GM10266 (cell line): Measurements from ENCODE around the gene KATNAL1.

Experiments
- DNase-seq: peaks from one replicate; pipeline ENCODE4 v3.0.0; 2012; ENCODE audit errors: extremely low spot score
- TF ChIP-seq, protein P1 (sequence below): IDR thresholded peaks from 2 replicates; pipeline ENCODE4 v1.5.1; 2012; ENCODE audit warnings: mild to moderate bottlenecking, low read depth; ENCODE audit not compliant: control insufficient read depth, insufficient read depth; ENCODE audit errors: missing control alignments

KATNAL1 gene

DNA sequence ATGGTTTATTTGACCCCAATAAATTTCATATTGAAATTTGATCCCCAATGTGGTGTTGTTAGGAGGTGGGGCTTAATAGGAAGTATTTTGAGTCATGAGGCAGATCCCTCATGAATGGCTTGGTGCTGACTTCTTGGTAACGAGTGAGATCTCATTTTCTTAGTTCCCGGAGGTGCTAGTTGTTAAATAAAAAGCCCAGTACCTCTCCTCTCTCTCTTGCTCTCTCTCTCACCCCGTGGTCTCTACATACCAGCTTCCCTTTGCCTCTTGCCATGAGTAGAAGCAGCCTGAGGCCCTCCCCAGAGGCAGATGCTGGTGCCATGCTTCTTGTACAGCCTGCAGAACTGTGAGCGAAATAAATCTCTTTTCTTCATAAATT, 39.4 kb upstream of the KATNAL1 start:
- TF ChIP-seq, protein P1, sequence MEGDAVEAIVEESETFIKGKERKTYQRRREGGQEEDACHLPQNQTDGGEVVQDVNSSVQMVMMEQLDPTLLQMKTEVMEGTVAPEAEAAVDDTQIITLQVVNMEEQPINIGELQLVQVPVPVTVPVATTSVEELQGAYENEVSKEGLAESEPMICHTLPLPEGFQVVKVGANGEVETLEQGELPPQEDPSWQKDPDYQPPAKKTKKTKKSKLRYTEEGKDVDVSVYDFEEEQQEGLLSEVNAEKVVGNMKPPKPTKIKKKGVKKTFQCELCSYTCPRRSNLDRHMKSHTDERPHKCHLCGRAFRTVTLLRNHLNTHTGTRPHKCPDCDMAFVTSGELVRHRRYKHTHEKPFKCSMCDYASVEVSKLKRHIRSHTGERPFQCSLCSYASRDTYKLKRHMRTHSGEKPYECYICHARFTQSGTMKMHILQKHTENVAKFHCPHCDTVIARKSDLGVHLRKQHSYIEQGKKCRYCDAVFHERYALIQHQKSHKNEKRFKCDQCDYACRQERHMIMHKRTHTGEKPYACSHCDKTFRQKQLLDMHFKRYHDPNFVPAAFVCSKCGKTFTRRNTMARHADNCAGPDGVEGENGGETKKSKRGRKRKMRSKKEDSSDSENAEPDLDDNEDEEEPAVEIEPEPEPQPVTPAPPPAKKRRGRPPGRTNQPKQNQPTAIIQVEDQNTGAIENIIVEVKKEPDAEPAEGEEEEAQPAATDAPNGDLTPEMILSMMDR: no peak
- no peak for DNase-seq

DNA sequence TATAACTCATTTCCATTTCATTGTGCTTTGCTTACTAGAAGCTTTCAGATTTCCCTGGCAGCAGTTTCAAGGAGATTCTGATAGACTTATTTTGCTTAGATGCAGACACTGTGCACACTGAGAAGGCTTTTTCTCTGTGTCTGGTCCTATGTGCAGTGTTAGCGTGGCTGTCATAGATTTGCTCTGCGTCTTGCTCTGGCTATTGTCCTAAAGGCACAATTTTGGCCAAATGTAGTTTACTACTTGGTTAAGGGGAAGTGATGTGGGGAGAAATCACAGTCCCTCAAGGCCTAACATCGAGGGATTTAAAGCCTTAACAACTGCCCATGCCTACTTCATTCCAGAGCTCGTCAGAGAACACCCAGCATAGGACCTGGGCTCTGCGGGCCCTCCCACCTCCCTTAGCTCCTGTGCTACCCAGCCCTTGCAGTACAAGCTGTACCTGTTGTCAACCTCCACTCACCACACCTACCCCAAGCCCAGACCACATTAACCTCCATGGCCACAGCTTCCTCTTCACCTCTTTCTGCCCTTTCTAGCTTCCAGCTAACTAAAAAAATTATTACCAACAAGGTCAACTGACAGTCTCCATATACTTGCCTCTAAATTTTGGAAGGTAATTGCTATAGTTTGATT, 38.9 kb upstream of the KATNAL1 start:
- no peak for DNase-seq

DNA sequence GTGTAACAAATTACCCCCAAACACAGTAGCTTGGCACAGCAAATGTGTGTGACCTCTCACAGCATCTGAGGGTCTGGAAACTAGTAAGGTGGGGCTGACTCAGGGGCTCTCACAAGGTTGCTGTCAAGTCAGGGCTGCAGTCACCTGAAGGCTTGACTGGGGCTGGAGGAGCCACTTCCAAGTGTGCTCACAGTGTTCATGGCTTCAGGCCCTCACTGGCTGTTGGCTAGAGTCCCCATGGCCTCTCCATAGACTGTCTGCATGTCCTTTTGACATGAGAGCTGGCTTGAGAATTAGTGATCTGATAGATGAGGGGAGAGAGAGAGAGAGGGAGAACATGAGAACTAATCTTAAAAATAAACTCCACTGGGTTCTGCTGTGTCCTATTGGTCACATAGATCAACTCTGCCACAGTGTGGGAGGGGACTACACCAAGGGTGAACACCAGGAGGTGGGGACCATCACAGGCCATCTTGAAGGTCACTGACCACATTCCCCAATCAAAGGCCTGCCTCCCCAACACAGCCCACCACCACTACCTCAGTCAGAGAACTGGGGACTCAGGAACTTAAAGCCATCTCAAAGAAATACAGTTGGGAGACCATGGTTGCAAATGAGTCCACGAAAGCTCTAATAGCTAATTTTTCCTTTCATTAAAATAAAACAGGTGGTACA, 38.2 kb upstream of the KATNAL1 start:
- TF ChIP-seq, protein P1: no peak
- DNase-seq: no peak

More for the DNA sequence above, 38.9 kb upstream of the KATNAL1 start:
- TF ChIP-seq, protein P1: no peak

DNA sequence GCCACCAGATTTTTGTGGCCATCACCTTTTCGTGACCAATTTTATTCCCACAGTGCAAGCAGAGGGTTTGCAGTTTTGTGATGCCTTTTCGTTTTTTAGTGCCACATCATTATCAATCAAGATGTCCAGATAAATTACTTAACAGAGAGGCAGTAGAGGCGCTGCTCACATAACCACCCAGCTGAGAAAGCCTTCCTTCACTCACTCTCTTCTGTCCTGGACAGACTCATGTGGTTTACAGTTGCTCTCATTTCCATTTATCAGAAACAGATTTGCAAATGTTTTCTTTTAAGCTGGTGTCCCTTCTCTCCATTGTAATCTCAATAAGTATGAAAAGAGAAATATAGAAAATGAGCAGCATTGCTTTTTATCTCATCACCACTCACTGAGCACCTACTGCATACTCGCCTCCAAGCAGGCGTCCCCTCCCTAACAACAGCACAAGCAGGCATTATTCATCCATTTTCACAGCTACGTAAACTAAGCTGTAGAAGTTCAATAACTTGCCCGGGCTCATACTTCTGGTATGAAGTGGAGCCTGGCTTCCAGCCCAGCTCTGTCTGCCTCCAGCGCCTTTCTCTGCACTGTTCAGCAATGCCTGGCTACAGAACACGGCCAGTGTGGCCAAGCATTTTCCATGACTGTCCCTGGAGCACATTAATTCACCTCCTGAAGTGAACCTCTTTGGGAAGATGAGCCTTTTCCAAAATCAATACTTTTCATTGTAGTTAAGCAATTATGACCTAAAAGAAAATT, 34.6 kb upstream of the KATNAL1 start:
- TF ChIP-seq, protein P1: no peak
- no peak for DNase-seq

DNA sequence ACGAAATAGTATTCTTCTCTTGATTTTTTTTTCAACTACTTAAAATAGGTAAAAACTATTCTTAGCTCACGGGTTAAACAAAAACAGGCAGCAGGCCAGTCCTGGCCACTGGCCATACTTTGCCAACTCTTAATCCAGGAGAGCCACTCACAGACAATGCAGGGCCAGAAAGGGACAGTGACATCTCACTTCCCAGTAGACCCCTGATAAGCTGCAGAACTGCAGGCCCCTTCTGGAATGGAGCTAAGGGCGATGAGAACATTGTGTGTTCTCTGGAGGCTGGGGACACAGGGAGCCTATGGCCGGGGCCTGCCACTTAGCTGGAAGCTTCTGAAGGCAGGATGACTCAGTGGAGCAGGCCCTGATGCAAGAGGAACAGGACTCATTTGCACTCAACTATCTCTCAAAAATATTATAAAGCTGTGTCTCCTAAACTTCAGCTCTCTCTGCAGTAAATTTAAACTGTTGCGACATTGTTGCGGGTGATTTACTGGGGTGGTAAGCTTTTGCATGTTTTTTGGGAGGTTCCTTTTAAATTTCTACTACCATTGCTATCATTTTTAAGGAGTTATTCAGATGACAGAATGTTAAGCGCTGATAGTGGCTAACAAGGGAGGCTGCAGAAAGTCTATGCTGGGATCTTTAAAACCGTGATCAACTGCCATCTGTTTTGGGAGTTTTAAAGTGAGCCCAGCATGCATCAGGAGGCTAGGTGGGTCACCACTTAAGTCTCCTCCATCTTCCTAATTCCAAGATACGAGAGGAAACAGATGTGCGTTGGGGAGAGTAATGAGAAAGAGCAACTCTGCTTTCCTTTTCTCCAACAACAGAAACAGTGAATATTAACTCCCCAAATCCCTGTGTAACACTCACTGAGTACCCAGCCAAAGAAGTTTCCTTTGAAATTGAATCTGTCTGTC, 33.2 kb upstream of the KATNAL1 start:
- TF ChIP-seq, protein P1: no peak
- DNase-seq: no peak

DNA sequence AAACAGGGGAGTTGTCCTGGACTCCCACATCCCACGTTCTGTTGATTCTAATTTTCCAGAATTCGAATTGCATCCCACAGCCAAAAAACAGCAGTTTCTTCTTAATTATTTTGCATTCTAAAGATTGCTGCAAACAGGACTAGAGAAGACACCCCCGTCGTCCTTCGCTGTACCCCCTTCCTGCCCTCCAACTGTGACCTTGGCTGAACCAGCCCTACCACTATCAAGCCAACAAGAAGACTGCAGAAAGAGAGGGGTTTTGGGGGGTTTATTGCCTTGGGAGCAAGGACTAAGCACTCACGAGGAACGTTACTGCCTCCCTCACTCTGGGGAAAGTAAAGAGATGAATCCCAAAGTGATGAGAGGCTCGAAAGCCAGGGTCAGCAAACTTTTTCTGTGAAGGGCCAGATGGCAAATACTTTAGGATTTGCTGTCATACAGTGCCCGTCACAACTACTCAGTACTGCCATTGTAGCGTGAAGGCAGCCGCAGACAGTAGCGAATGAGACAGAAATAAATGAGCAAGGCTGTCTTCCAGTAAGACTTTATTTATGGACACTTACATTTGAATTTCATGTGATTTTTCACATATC, 32.5 kb upstream of the KATNAL1 start:
- TF ChIP-seq, protein P1: no peak

More for the DNA sequence above, 32.5 kb upstream of the KATNAL1 start:
- no peak for DNase-seq
